IMR-90 (cell line): ENCODE data around the gene CXXC4. TPM values are rescaled to one million over a fixed set of nuclear protein-coding genes. Genes with fewer than 3 reads are reported as not detected.

Experiments
- ATAC-seq: fragments of 200-7000 bp; cut with Tn5 transposase; 2 replicates; pipeline ENCODE4 v1.9.1; 2020; ENCODE audit warnings: low read depth, mild to moderate bottlenecking, moderate library complexity
- BruUV-seq: library from RNA; stranded (reverse); fragments of 400-500 nt; replicated peaks from 2 replicates; lab custom pipeline; 2021; lab: Mats Ljungman, UMichigan
- CTCF ChIA-PET: fragments of 300-600 bp; formaldehyde crosslinking; extraction: SDS; loops from one replicate; lab custom pipeline; 2021; ENCODE audit warnings: antibody characterized with exemption; lab: Yijun Ruan, JAX
- POLR2A ChIA-PET: fragments of 300-600 bp; sonication (Branson Sonifier 250); formaldehyde crosslinking; loops from one replicate; lab custom pipeline; 2022; ENCODE audit warnings: antibody characterized with exemption; ENCODE audit not compliant: unreplicated experiment; lab: Charles Lee
- DNase-seq: peaks from one replicate; pipeline ENCODE4 v3.0.0; 2013
- H2AFZ ChIP-seq: replicated peaks from 2 replicates; pipeline ENCODE3; 2013; ENCODE audit warnings: low read length, mild to moderate bottlenecking; ENCODE audit not compliant: poor library complexity
- H2AK5ac ChIP-seq: 2 replicates; pipeline ENCODE4 v1.6.1; 2013; ENCODE audit warnings: low read depth, low read length, inconsistent platforms
- H2AK9ac ChIP-seq: replicated peaks from 2 replicates; pipeline ENCODE3; 2013; ENCODE audit warnings: mild to moderate bottlenecking, low read depth, low read length, moderate library complexity; ENCODE audit not compliant: poor library complexity
- H2BK120ac ChIP-seq: 2 replicates; pipeline ENCODE4 v1.6.1; 2013; ENCODE audit warnings: low read depth, low read length, inconsistent platforms
- H2BK15ac ChIP-seq: 3 replicates; pipeline ENCODE4 v1.6.1; 2013; ENCODE audit warnings: low read depth, low read length, inconsistent platforms
- H2BK20ac ChIP-seq: 2 replicates; pipeline ENCODE4 v1.6.1; 2013; ENCODE audit warnings: low read depth, mild to moderate bottlenecking, inconsistent platforms, low read length, moderate library complexity
- H2BK5ac ChIP-seq: 2 replicates; pipeline ENCODE4 v1.6.1; 2013; ENCODE audit warnings: mild to moderate bottlenecking, low read depth, low read length, inconsistent platforms; ENCODE audit not compliant: poor library complexity, severe bottlenecking
- H3K14ac ChIP-seq: replicated peaks from 2 replicates; pipeline ENCODE4 v1.6.1; 2013; ENCODE audit warnings: low read depth, low read length, inconsistent platforms
- H3K18ac ChIP-seq: 2 replicates; pipeline ENCODE4 v1.6.1; 2013; ENCODE audit warnings: low read depth, low read length, control low read depth
- H3K23ac ChIP-seq: 2 replicates; pipeline ENCODE4 v1.6.1; 2013; ENCODE audit warnings: low read depth, low read length, inconsistent platforms
- H3K27ac ChIP-seq: 2 replicates; pipeline ENCODE4 v1.5.1; 2013; ENCODE audit warnings: mild to moderate bottlenecking, control low read depth, low read length; ENCODE audit not compliant: insufficient read depth
- H3K27me3 ChIP-seq: 2 replicates; pipeline ENCODE4 v1.6.1; 2013; ENCODE audit warnings: low read length; ENCODE audit not compliant: control insufficient read depth, insufficient read depth
- H3K36me3 ChIP-seq: 2 replicates; pipeline ENCODE4 v1.6.1; 2013; ENCODE audit warnings: low read length, mixed read lengths; ENCODE audit not compliant: control insufficient read depth, insufficient read depth
- H3K4ac ChIP-seq: 2 replicates; pipeline ENCODE4 v1.6.1; 2013; ENCODE audit warnings: low read depth, low read length, inconsistent platforms
- H3K4me1 ChIP-seq: 2 replicates; pipeline ENCODE4 v1.6.1; 2013; ENCODE audit warnings: low read length, mixed read lengths; ENCODE audit not compliant: control insufficient read depth, insufficient read depth
- H3K4me2 ChIP-seq: 2 replicates; pipeline ENCODE4 v1.6.1; 2013; ENCODE audit warnings: low read depth, mild to moderate bottlenecking, control low read depth, low read length, moderate library complexity
- H3K4me3 ChIP-seq: 2 replicates; pipeline ENCODE4 v1.5.1; 2013; ENCODE audit warnings: low read depth, mild to moderate bottlenecking, control low read depth, low read length, moderate library complexity; ENCODE audit not compliant: insufficient read depth
- H3K56ac ChIP-seq: 2 replicates; pipeline ENCODE4 v1.6.1; 2013; ENCODE audit warnings: low read length, inconsistent platforms; ENCODE audit not compliant: insufficient read depth; ENCODE audit errors: extremely low read depth
- H3K79me1 ChIP-seq, 2 experiments: 2 replicates each; pipeline ENCODE4 v1.6.1; 2013; ENCODE audit warnings: low read length in 2 of 2, inconsistent platforms in 1 of 2, low read depth in 1 of 2
- H3K9ac ChIP-seq: 2 replicates; pipeline ENCODE4 v1.6.1; 2013; ENCODE audit warnings: low read depth, low read length, control low read depth
- H3K9me1 ChIP-seq: 2 replicates; pipeline ENCODE4 v1.6.1; 2013; ENCODE audit warnings: low read length, inconsistent platforms; ENCODE audit not compliant: insufficient read depth
- H3K9me3 ChIP-seq: 2 replicates; pipeline ENCODE4 v1.6.1; 2013; ENCODE audit warnings: low read length; ENCODE audit not compliant: control insufficient read depth, insufficient read depth
- H4K20me1 ChIP-seq: 2 replicates; pipeline ENCODE4 v1.6.1; 2013; ENCODE audit warnings: low read length, inconsistent platforms; ENCODE audit not compliant: insufficient read depth
- H4K5ac ChIP-seq: 2 replicates; pipeline ENCODE4 v1.6.1; 2013; ENCODE audit warnings: mild to moderate bottlenecking, low read depth, low read length, control low read depth
- H4K8ac ChIP-seq, 2 experiments: 2 replicates each; pipeline ENCODE4 v1.6.1; 2013; ENCODE audit warnings: low read depth in 2 of 2, low read length in 2 of 2, control low read depth in 1 of 2, inconsistent platforms in 1 of 2
- H4K91ac ChIP-seq: 2 replicates; pipeline ENCODE4 v1.6.1; 2013; ENCODE audit warnings: low read depth, low read length, inconsistent platforms; ENCODE audit not compliant: insufficient read depth
- RAD21 ChIP-seq: IDR thresholded peaks from 2 replicates; pipeline ENCODE4 v1.6.1; 2012; ENCODE audit warnings: low read length, improper control_type of control experiment
- dilution Hi-C: fragments of 300-500 bp; cut with HindIII; formaldehyde crosslinking; loops from one replicate; pipeline ENCODE4 v1.14.3; 2018; ENCODE audit warnings: low sequenced_read_pairs; ENCODE audit not compliant: unreplicated experiment
- in situ Hi-C: fragments of 300-500 bp; cut with MboI; formaldehyde crosslinking; loops from 3 replicates; pipeline ENCODE4 v1.14.3; 2019; ENCODE audit warnings: low sequenced_read_pairs, inconsistent platforms, mixed read lengths
- intact Hi-C: fragments of 100-400 bp; cut with micrococcal nuclease; formaldehyde crosslinking; loops from 2 replicates; pipeline ENCODE4 v1.10.0; 2022
- polyA plus RNA-seq, 3 experiments: library from polyadenylated mRNA; depleted of rRNA; stranded (reverse); fragments of >200 nt; gene quantifications; 2 replicates each; pipeline ENCODE4 v1.2.3, GENCODE V29; 2012; ENCODE audit warnings: low replicate concordance in 1 of 3
- total RNA-seq: library from RNA; depleted of rRNA; stranded (reverse); fragments of >200 nt; gene quantifications from 2 replicates; pipeline ENCODE4 v1.2.3, GENCODE V29; 2012

Gene CXXC4
- total and polyA plus RNA-seq, 2 of the 4 experiments (the other 2 are of a cell fraction), result not detected

DNA sequence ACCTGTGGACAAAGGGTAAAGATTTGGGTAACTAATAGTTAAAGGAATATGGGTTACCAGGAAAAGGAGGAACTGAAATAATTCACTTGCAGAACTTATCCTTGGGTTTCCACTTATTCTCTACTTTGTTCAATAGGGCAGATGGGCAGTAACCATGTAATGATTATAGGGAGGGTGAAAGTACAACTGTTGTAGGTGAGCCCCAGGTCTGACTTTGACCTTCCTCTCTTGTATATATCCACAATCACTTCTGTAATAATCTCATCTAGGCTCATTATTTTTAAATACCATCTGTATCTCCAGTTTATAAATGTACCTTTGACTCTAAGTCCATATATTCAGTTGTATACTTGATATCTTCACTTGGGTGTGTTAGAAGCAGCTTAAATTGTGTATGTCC, 32.1 kb downstream of the CXXC4 start:
- ChIA-PET CTCF (no interaction called here), POLR2A (no interaction called here)
- no peak overlapping the region for H2BK15ac ChIP-seq
- H4K91ac ChIP-seq, result no peak overlapping the region
- no peak overlapping the region for H2AFZ ChIP-seq
- no peak overlapping the region for H3K4me2 ChIP-seq
- in situ Hi-C loops (no loop called here), dilution Hi-C loops (no loop called here), intact Hi-C loops (no loop called here)
- no peak overlapping the region for H3K4ac ChIP-seq
- H2BK5ac ChIP-seq, result no peak overlapping the region
- H4K8ac ChIP-seq, result no peak overlapping the region
- no peak overlapping the region for H2BK120ac ChIP-seq
- H3K36me3 ChIP-seq, result no peaks in the 10 kb centered on the region
- H3K9me1 ChIP-seq, result no peaks in the 10 kb centered on the region
- H2AK9ac ChIP-seq, result no peak overlapping the region
- BruUV-seq, result no TSS peak
- no peak overlapping the region for H3K18ac ChIP-seq
- no peak overlapping the region for H3K56ac ChIP-seq
- no peak overlapping the region for H3K9ac ChIP-seq
- no peak overlapping the region for H2BK20ac ChIP-seq
- TF ChIP-seq RAD21, result no peak
- DNase-seq (no peak), ATAC-seq (no peak)
- no peak overlapping the region for H3K4me3 ChIP-seq
- no peaks in the 10 kb centered on the region for H3K79me1 ChIP-seq
- no peak overlapping the region for H4K5ac ChIP-seq
- H3K4me1 ChIP-seq, result no peaks in the 10 kb centered on the region
- H3K23ac ChIP-seq, result no peak overlapping the region
- H2AK5ac ChIP-seq, result no peak overlapping the region
- no peaks in the 10 kb centered on the region for H4K20me1 ChIP-seq
- no peaks in the 10 kb centered on the region for H3K9me3 ChIP-seq
- H3K14ac ChIP-seq, result no peak overlapping the region
- H3K27ac ChIP-seq, result no peak overlapping the region
- no peaks in the 10 kb centered on the region for H3K27me3 ChIP-seq
